HCEC 1CT (cell line): ENCODE measurements around the gene TOMM40L.

Source experiments
- DNase-seq: peaks from one replicate; pipeline ENCODE4 v3.0.0-alpha.2; 2017

The TOMM40L gene

GRCh38 chr1:161258439-161259344 is 32.8 kb downstream of the TOMM40L start, which contains the start of gene PCP4L1:
Gene PCP4L1, plus strand, starts transcription at chr1:161258745. Its CDS starts 230 bp downstream, at chr1:161258975.
- peak; percentile 33 for DNase-seq

DNA sequence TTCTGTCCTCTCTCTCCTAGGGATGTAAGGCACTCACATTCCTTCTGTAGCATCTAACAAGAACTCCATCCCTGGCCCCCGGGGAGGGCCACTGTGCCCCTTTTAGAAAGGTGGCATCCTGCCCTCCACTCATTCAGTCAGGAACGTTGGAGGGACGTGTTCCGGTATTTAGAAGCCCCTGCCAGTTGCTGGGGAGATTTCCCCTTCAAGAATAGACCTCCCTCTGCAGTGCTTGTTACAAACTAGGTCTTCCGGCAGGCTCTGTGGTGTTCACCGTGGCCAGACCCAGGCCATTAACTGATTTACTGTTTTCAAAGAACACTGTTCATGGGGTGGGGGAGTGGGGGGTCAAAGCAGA is 33.5 kb downstream of the TOMM40L start:
- no peak for DNase-seq

- DNase-seq = no peak
Observed at GRCh38 chr1:161259765-161260164, 33.9 kb downstream of the TOMM40L start.

DNA sequence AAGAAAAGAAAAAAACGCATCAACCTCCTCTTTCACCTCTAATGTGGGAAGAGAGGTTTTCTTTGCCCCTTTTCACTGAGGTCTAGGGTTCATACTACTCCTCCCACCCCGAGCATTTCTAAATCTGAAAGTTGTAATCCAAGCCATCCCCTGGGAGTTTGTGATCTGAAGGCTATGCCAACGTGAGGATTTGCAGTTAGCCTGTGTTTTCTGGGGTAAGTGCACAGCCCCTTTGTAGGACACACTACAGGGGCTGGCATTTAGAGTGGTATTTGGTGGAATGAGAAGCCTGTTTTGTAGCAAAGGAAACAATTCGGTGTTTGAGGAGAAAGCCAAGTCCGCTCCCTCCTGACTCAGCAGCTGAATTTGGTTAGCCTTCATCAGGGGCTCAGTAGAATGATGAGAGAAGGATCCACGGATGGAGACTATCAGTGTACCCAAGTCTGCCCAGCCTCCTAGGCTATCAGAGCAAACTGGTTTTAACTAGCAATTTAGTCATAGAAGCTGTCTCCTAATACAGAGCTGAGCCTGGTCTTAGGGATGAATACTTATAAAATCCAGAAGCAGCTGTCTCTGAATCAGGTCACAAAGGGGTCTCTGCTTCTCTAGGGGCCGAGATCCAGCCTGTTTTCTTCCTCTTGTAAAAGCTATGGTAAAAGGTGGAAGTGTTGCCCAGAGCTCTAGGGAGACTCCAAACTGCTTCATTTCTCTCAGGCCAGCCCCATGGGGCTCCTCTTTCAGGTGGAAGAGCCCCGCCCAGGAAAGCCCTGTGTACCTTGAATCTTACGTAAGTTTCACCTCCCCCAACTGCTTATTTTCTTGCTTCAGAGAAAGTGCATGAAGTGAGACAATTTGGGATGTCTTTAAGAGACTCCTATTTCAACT is 34.8 kb downstream of the TOMM40L start:
- DNase-seq = no peak

- no peak for DNase-seq
Observed at GRCh38 chr1:161261261-161262235, 35.7 kb downstream of the TOMM40L start.

DNA sequence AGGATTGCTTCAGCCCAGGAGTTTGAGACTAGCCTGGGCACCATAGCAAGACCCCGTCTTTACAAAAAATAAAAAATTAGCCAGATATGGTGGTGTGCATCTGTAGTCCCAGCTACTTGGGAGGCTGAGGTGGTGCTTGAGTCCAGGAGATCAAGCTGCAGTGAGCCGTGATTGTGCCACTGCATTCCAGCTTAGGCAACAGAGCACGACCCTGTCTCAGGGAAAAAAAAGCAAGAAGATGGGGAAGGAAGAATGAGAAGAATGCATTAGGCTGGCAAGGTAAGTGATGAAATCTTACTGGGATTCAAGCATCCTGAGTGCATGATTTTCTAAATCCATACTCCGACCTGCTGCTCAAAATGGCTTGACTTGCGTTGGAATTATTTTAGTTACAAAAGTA is 39.4 kb downstream of the TOMM40L start:
- no peak for DNase-seq

DNA sequence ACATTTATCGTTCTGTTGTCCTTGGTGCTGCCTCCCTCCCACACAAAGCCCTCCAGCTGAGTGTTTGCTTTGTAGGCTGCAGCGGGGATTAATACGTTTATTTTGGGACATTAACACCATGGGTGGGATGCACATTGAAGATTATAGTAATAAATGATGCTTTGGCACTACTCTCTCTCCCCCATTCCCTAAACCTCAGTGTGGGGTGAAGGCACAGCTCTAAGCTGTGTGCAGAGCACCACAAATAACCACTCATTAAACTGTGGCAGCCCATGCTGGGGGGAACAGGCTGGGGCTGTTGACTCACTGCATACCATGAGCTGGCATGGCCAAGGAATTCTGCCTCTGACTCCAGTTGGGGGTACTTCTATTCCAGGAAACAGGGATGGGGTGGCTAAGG is 40.3 kb downstream of the TOMM40L start:
- DNase-seq = no peak

DNA sequence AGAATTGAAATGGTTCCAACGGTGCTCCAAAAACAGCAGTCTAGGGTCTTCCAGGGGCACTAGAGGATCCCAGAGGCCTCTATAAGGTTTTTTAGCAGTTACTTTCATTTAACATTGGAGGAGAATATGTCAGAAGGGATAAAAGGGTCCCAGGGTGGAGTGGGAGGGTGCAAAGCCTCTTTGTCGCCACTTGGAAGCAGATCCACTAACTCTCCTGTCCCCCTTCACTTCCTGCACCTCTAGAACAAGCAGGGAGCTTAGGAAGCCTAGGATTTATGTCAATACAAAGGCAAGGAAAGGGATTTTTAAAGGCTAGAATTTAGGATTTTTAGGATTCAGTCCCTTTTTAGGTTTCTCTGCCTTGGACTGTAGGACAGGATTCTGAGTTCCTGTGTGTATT is 41.0 kb downstream of the TOMM40L start:
- DNase-seq = no peak

- DNase-seq = no peak
Observed at GRCh38 chr1:161267321-161267720, 41.5 kb downstream of the TOMM40L start.

DNA sequence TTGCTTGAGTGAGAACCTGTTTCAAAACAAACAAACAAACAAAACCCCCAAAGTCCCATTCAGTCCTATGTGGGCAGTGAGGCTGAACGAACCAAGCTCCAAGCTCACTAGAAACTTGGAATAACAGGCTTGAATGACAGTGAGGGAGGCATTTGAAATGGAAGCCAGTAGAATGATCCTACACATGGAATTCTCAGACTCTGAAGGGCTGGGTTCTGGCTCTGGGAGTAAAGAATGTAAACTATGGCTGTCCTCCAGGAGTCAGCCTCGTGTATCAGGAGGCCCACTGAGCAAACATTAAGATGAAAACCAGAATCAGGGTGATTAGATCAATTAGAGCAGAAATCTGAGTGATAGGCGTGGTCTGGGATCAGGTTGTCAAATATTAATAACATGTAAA is 47.5 kb downstream of the TOMM40L start:
- DNase-seq = no peak

GRCh38 chr1:161274874-161275273 is 49.0 kb downstream of the TOMM40L start:
- DNase-seq = no peak
